Measurements from ENCODE around the gene ARMCX6. TPM values are rescaled to one million over a fixed set of nuclear protein-coding genes. Genes with fewer than 3 reads are reported as not detected.

The ARMCX6 gene
- total and polyA plus RNA-seq, 2 of the 13 experiments (the other 11 are each of a cell fraction or from before 2014, with no cell fraction given) = 19.4 to 23.3 TPM

DNA sequence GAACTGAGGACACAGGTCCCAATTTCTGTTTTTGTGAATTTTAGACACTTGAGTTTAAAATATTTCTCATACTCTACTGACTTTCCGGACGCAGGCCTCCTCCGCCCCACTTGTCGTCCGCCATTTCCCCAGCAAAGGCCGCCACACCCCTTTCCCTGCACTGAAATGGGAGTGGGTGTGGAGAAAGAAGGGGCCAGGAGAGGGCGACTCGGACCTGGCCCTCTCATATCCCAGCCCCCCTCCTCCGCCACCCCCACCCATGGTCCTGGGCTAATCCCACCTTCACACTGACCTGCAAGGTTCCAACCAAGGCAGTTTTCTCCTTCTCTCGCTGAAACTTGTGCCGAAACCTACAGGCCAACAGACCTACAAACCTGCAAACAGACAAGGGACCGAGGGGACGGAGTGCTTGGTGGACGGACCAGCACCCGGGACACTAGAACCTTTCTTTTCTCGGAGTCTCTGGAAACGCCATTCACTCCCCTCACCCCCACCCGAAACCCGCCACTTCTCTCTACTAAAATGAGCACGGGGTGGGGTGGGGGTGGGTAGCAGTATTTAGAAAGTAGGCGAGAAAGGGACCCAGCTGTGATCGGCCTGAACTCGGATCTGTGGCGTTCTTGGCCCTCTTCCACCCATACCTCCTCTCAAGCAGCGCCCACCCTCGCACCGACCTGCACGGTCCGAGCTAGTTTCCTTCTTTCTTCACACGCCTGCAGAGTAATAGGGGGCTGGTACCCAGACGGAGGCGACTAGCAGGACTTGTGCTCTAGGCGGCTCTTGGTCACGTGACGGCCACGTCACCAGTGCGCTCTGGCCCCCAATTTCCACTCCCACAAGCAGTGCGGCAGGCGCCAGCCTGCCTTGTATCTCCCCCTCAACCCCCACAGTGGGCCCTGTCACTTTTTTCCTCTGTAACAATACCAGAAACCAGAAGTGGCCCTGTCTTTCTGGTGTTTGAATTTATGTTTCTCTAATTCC, at the start of gene ARMCX6 (continued):
- TF ChIP-seq TAF15 (IDR thresholded peaks at IDR 0.05; ENCODE audit: low read depth, low read length, poor library complexity, severe bottlenecking) (no peak), MTF2 (CRISPR knock-in tag; IDR thresholded peaks at IDR 0.05; ENCODE audit: borderline replicate concordance) (no peak), FOSL1 (CRISPR knock-in tag; IDR thresholded peaks at IDR 0.05; ENCODE audit: borderline replicate concordance) (no peak), HMG20B (CRISPR knock-in tag; conservative IDR thresholded peaks at IDR 0.05) (no peak), ZNF296 (CRISPR knock-in tag; conservative IDR thresholded peaks at IDR 0.05) (no peak), KDM2A (CRISPR knock-in tag; IDR thresholded peaks at IDR 0.05; ENCODE audit: borderline replicate concordance, low read depth) (no peak), BHLHE40 (IDR thresholded peaks at IDR 0.05; ENCODE audit: low read length) (peak; percentile 65), PTBP1 (IDR thresholded peaks at IDR 0.05; ENCODE audit: low read depth, low read length, poor library complexity, severe bottlenecking) (no peak), POGZ (CRISPR knock-in tag; IDR thresholded peaks at IDR 0.05) (no peak), SALL2 (CRISPR knock-in tag; IDR thresholded peaks at IDR 0.05) (no peak), ZNF282 (IDR thresholded peaks at IDR 0.05; ENCODE audit: partially characterized antibody) (no peak), NRL (CRISPR knock-in tag; IDR thresholded peaks at IDR 0.05; ENCODE audit: borderline replicate concordance) (no peak), YY1 (IDR thresholded peaks at IDR 0.05; ENCODE audit: insufficient read depth, insufficient replicate concordance, low read depth, low read length) (peak; percentile 88), PLRG1 (conservative IDR thresholded peaks at IDR 0.05) (no peak), REST (IDR thresholded peaks at IDR 0.05; ENCODE audit: borderline replicate concordance in 1 of 2, low read depth in 1 of 2, low read length in 2 of 2) (no peak), XBP1 (CRISPR knock-in tag; IDR thresholded peaks at IDR 0.05) (no peak), KDM6A (CRISPR knock-in tag; IDR thresholded peaks at IDR 0.05; ENCODE audit: low read depth) (no peak), ZNF253 (CRISPR knock-in tag; IDR thresholded peaks at IDR 0.05; ENCODE audit: borderline replicate concordance) (no peak)
- TF ChIP-seq, protein P1, sequence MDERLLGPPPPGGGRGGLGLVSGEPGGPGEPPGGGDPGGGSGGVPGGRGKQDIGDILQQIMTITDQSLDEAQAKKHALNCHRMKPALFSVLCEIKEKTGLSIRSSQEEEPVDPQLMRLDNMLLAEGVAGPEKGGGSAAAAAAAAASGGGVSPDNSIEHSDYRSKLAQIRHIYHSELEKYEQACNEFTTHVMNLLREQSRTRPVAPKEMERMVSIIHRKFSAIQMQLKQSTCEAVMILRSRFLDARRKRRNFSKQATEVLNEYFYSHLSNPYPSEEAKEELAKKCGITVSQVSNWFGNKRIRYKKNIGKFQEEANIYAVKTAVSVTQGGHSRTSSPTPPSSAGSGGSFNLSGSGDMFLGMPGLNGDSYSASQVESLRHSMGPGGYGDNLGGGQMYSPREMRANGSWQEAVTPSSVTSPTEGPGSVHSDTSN (CRISPR knock-in tag; IDR thresholded peaks at IDR 0.05) = no peak
- TF ChIP-seq, protein P2, sequence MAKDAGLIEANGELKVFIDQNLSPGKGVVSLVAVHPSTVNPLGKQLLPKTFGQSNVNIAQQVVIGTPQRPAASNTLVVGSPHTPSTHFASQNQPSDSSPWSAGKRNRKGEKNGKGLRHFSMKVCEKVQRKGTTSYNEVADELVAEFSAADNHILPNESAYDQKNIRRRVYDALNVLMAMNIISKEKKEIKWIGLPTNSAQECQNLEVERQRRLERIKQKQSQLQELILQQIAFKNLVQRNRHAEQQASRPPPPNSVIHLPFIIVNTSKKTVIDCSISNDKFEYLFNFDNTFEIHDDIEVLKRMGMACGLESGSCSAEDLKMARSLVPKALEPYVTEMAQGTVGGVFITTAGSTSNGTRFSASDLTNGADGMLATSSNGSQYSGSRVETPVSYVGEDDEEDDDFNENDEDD (CRISPR knock-in tag; IDR thresholded peaks at IDR 0.05; ENCODE audit: borderline replicate concordance) = no peak
- TF ChIP-seq, protein P3, sequence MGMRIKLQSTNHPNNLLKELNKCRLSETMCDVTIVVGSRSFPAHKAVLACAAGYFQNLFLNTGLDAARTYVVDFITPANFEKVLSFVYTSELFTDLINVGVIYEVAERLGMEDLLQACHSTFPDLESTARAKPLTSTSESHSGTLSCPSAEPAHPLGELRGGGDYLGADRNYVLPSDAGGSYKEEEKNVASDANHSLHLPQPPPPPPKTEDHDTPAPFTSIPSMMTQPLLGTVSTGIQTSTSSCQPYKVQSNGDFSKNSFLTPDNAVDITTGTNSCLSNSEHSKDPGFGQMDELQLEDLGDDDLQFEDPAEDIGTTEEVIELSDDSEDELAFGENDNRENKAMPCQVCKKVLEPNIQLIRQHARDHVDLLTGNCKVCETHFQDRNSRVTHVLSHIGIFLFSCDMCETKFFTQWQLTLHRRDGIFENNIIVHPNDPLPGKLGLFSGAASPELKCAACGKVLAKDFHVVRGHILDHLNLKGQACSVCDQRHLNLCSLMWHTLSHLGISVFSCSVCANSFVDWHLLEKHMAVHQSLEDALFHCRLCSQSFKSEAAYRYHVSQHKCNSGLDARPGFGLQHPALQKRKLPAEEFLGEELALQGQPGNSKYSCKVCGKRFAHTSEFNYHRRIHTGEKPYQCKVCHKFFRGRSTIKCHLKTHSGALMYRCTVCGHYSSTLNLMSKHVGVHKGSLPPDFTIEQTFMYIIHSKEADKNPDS (CRISPR knock-in tag; IDR thresholded peaks at IDR 0.05) = no peak
